GM12878 (cell line): ENCODE data around the gene TFDP1. TPM values are rescaled to one million over a fixed set of nuclear protein-coding genes. Genes with fewer than 3 reads are reported as not detected.
"Not testable (repeated sequence)": the region's sequence is repeated elsewhere in the genome, so short reads cannot be mapped to it uniquely, and the experiment has no call there.

ENCODE experiments used
- ATAC-seq: fragments of 200-7000 bp; cut with Tn5 transposase; 3 replicates; pipeline ENCODE4 v1.9.1; 2020; ENCODE audit warnings: mild to moderate bottlenecking, moderate library complexity
- BruUV-seq: library from RNA; stranded (reverse); fragments of 400-500 nt; replicated peaks from 2 replicates; lab custom pipeline; 2021; lab: Mats Ljungman, UMichigan
- CTCF ChIA-PET: fragments of 300-600 bp; sonication (Branson Sonifier 250); formaldehyde crosslinking; extraction: SDS; loops from one replicate; lab custom pipeline; 2021; ENCODE audit warnings: inconsistent platforms; lab: Yijun Ruan, JAX
- POLR2A ChIA-PET: fragments of 350-600 bp; formaldehyde crosslinking; extraction: SDS; loops from one replicate; lab custom pipeline; 2021; ENCODE audit warnings: inconsistent platforms; lab: Charles Lee
- RAD21 ChIA-PET: fragments of 300-600 bp; sonication (Branson Sonifier 250); formaldehyde crosslinking; loops from one replicate; lab custom pipeline; 2023; ENCODE audit warnings: antibody characterized with exemption; ENCODE audit not compliant: unreplicated experiment; lab: Charles Lee
- SMC1A ChIA-PET: fragments of 300-600 bp; sonication (Branson Sonifier 250); formaldehyde crosslinking; loops from one replicate; lab custom pipeline; 2023; ENCODE audit not compliant: unreplicated experiment, uncharacterized antibody; lab: Charles Lee
- DNase-seq: peaks from one replicate; pipeline ENCODE4 v3.0.0-alpha.2; 2011; ENCODE audit warnings: low read depth, low spot score
- FAIRE-seq: peaks from 3 replicates; lab custom pipeline; 2011; peaks lifted over from hg19 to GRCh38; lab: Jason Lieb, UNC
- H2AFZ ChIP-seq: 2 replicates; pipeline ENCODE4 v1.6.0; 2011; ENCODE audit warnings: low read depth, low read length, control low read depth; ENCODE audit not compliant: control insufficient read depth
- H3K27ac ChIP-seq: 2 replicates; pipeline ENCODE4 v1.5.1; 2011; ENCODE audit warnings: control low read depth; ENCODE audit not compliant: control insufficient read depth, insufficient read depth
- H3K27me3 ChIP-seq, 2 experiments: replicated peaks in 1 of 2; 2 replicates each; pipeline versions ENCODE4 v1.6.0 to v1.6.1; 2011; ENCODE audit warnings: low read length in 1 of 2; ENCODE audit not compliant: control insufficient read depth in 2 of 2, insufficient read depth in 2 of 2
- H3K36me3 ChIP-seq, 2 experiments: 2 replicates each; pipeline ENCODE4 v1.5.1; 2011; ENCODE audit warnings: low read length in 1 of 2; ENCODE audit not compliant: control insufficient read depth in 2 of 2, insufficient read depth in 2 of 2
- H3K4me1 ChIP-seq: 2 replicates; pipeline ENCODE4 v1.6.1; 2011; ENCODE audit warnings: mild to moderate bottlenecking, low read length, moderate library complexity, mixed read lengths; ENCODE audit not compliant: control insufficient read depth, insufficient read depth
- H3K4me2 ChIP-seq: 2 replicates; pipeline ENCODE4 v1.6.0; 2011; ENCODE audit warnings: control low read depth; ENCODE audit not compliant: control insufficient read depth, insufficient read depth
- H3K4me3 ChIP-seq: fragments of 200-600 bp; sonication (generic); 2 replicates; pipeline ENCODE4 v1.5.1; 2016
- H3K79me2 ChIP-seq: 2 replicates; pipeline ENCODE4 v1.6.0; 2011; ENCODE audit warnings: low read length; ENCODE audit not compliant: control insufficient read depth, insufficient read depth
- H3K9ac ChIP-seq: 2 replicates; pipeline ENCODE4 v1.8.0; 2011; ENCODE audit warnings: low read length, control low read depth, mixed read lengths; ENCODE audit not compliant: control insufficient read depth, insufficient read depth
- H3K9me3 ChIP-seq: replicated peaks from 3 replicates; pipeline ENCODE4 v1.5.1; 2011; ENCODE audit warnings: mild to moderate bottlenecking, low read length; ENCODE audit not compliant: control insufficient read depth, insufficient read depth
- H4K20me1 ChIP-seq: 2 replicates; pipeline ENCODE4 v1.6.0; 2011; ENCODE audit not compliant: control insufficient read depth, insufficient read depth
- KAT2A ChIP-seq: conservative IDR thresholded peaks from 2 replicates; pipeline ENCODE4 v1.6.1; 2011; ENCODE audit warnings: low read depth, low read length; ENCODE audit not compliant: control insufficient read depth
- MTA3 ChIP-seq: IDR thresholded peaks from 2 replicates; pipeline ENCODE4 v1.6.1; 2012; ENCODE audit warnings: low read length, inconsistent platforms, borderline replicate concordance
- PAX5 ChIP-seq: IDR thresholded peaks from 2 replicates; pipeline ENCODE4 v1.6.1; 2011; ENCODE audit warnings: low read depth, low read length, borderline replicate concordance
- POU2F2 ChIP-seq: IDR thresholded peaks from 3 replicates; pipeline ENCODE4 v1.6.1; 2011; ENCODE audit warnings: low read depth, mild to moderate bottlenecking, low read length, borderline replicate concordance
- YY1 ChIP-seq: IDR thresholded peaks from 2 replicates; pipeline ENCODE4 v1.6.1; 2011; ENCODE audit warnings: low read depth, mild to moderate bottlenecking, low read length
- WGBS: methylation state at CpG from one replicate; pipeline ENCODE4 v1.1.6; 2016; ENCODE audit warnings: low lambda C conversion rate; ENCODE audit not compliant: insufficient replicate concordance, insufficient coverage; ENCODE audit errors: missing lambda C conversion rate; 5-methylcytosine and 5-hydroxymethylcytosine counted together
- in situ Hi-C: fragments of 300-500 bp; cut with MboI; formaldehyde crosslinking; loops from 9 replicates; pipeline ENCODE4 v1.14.3; 2018; ENCODE audit warnings: mixed read lengths
- intact Hi-C: fragments of 100-400 bp; cut with micrococcal nuclease; formaldehyde crosslinking; loops from one replicate; pipeline ENCODE4 v1.14.2; 2022; ENCODE audit not compliant: unreplicated experiment
- polyA plus RNA-seq, 11 experiments: library from polyadenylated mRNA; depleted of rRNA in 4 of 11; unstranded in 6 of 11; stranded (reverse) in 5 of 11; fragments of >200 nt; fragmentation: Nextera tagmentation in 4 of 11; fragmentation: Illumina TruSeq in 1 of 11; extraction: Ambion mirVana in 4 of 11; extraction: Trizol in 1 of 11; gene quantifications; 1 replicate in 1 of 11; 2 replicates in 10 of 11; pipeline versions ENCODE4 v1.2.1 to v1.2.3, GENCODE V29; 2011 to 2016; ENCODE audit warnings: inconsistent platforms in 2 of 11, missing spikeins in 2 of 11, low read depth in 1 of 11
- total RNA-seq, 4 experiments: library from RNA; depleted of rRNA in 3 of 4; stranded (reverse); fragments of >200 nt in 3 of 4; fragmentation: Illumina TruSeq in 1 of 4; extraction: Trizol in 1 of 4; gene quantifications; 2 replicates each; pipeline versions ENCODE4 v1.2.1 to v1.2.3, GENCODE V29; 2013 to 2021
- TF ChIP-seq, protein P1 (sequence below): fragments of 450-650 bp; IDR thresholded peaks from 2 replicates; pipeline ENCODE4 v1.6.1; 2016; ENCODE audit warnings: mild to moderate bottlenecking, moderate library complexity, borderline replicate concordance
- TF ChIP-seq, protein P2 (sequence below): IDR thresholded peaks from 2 replicates; pipeline ENCODE4 v1.6.1; 2012; ENCODE audit warnings: mild to moderate bottlenecking, low read depth, low read length

TFDP1 gene
- total and polyA plus RNA-seq, 10 of the 15 experiments (the other 5 are each of a cell fraction or from before 2014, with no cell fraction given): 37.7 to 254 (median 119) TPM

DNA sequence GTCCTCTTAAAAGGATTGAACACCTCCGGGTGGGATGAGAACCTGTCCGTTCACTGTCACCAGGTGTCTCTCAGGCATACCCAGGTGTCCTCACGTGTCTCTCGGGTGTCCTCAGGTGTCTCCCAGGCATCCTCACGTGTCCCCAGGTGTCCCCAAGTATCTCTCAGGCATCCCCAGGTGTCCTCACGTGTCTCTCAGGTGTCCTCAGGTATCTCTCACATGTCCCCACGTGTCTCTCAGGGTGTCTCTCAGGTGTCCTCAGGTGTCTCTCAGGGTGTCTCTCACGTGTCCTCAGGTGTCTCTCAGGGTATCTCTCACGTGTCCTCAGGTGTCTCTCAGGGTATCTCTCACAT lies 39.7 kb downstream of the TFDP1 start (continued):
- TF ChIP-seq, protein P1, sequence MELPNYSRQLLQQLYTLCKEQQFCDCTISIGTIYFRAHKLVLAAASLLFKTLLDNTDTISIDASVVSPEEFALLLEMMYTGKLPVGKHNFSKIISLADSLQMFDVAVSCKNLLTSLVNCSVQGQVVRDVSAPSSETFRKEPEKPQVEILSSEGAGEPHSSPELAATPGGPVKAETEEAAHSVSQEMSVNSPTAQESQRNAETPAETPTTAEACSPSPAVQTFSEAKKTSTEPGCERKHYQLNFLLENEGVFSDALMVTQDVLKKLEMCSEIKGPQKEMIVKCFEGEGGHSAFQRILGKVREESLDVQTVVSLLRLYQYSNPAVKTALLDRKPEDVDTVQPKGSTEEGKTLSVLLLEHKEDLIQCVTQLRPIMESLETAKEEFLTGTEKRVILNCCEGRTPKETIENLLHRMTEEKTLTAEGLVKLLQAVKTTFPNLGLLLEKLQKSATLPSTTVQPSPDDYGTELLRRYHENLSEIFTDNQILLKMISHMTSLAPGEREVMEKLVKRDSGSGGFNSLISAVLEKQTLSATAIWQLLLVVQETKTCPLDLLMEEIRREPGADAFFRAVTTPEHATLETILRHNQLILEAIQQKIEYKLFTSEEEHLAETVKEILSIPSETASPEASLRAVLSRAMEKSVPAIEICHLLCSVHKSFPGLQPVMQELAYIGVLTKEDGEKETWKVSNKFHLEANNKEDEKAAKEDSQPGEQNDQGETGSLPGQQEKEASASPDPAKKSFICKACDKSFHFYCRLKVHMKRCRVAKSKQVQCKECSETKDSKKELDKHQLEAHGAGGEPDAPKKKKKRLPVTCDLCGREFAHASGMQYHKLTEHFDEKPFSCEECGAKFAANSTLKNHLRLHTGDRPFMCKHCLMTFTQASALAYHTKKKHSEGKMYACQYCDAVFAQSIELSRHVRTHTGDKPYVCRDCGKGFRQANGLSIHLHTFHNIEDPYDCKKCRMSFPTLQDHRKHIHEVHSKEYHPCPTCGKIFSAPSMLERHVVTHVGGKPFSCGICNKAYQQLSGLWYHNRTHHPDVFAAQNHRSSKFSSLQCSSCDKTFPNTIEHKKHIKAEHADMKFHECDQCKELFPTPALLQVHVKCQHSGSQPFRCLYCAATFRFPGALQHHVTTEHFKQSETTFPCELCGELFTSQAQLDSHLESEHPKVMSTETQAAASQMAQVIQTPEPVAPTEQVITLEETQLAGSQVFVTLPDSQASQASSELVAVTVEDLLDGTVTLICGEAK: no peak
- TF ChIP-seq PAX5 (no peak), YY1 (no peak), POU2F2 (no peak), MTA3 (no peak), KAT2A (no peak)
- TF ChIP-seq, protein P2, sequence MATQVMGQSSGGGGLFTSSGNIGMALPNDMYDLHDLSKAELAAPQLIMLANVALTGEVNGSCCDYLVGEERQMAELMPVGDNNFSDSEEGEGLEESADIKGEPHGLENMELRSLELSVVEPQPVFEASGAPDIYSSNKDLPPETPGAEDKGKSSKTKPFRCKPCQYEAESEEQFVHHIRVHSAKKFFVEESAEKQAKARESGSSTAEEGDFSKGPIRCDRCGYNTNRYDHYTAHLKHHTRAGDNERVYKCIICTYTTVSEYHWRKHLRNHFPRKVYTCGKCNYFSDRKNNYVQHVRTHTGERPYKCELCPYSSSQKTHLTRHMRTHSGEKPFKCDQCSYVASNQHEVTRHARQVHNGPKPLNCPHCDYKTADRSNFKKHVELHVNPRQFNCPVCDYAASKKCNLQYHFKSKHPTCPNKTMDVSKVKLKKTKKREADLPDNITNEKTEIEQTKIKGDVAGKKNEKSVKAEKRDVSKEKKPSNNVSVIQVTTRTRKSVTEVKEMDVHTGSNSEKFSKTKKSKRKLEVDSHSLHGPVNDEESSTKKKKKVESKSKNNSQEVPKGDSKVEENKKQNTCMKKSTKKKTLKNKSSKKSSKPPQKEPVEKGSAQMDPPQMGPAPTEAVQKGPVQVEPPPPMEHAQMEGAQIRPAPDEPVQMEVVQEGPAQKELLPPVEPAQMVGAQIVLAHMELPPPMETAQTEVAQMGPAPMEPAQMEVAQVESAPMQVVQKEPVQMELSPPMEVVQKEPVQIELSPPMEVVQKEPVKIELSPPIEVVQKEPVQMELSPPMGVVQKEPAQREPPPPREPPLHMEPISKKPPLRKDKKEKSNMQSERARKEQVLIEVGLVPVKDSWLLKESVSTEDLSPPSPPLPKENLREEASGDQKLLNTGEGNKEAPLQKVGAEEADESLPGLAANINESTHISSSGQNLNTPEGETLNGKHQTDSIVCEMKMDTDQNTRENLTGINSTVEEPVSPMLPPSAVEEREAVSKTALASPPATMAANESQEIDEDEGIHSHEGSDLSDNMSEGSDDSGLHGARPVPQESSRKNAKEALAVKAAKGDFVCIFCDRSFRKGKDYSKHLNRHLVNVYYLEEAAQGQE: no peak

DNA sequence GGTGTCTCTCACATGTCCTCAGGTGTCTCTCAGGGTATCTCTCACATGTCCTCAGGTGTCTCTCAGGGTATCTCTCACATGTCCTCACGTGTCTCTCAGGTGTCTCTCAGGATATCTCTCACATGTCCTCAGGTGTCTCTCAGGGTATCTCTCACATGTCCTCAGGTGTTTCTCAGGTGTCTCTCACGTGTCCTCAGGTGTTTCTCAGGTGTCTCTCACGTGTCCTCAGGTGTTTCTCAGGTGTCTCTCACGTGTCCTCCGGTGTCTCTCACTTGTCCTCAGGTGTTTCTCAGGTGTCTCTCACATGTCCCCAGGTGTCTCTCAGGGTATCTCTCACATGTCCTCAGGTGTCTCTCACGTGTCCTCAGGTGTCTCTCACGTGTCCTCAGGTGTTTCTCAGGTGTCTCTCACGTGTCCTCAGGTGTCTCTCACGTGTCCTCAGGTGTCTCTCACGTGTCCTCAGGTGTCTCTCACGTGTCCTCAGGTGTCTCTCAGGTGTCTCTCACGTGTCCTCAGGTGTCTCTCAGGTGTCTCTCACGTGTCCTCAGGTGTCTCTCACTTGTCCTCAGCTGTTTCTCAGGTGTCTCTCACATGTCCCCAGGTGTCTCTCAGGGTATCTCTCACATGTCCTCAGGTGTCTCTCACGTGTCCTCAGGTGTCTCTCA lies 40.2 kb downstream of the TFDP1 start:
- POLR2A ChIA-PET, RAD21 ChIA-PET, BruUV-seq: not testable (repeated sequence)

More for the DNA sequence above, 40.2 kb downstream of the TFDP1 start:
- H3K27ac ChIP-seq, H3K4me2 ChIP-seq, SMC1A ChIA-PET, H3K9ac ChIP-seq, H2AFZ ChIP-seq, ATAC-seq, H3K4me3 ChIP-seq, H3K27me3 ChIP-seq, in situ Hi-C loops, CTCF ChIA-PET, H3K4me1 ChIP-seq, intact Hi-C loops, H3K79me2 ChIP-seq, FAIRE-seq, DNase-seq, H4K20me1 ChIP-seq, H3K9me3 ChIP-seq: not testable (repeated sequence)
- peaks cover 8 to 30% of the 10 kb centered on the region in 2 experiments; a peak in 3 of 4 replicates for H3K36me3 ChIP-seq
- WGBS: 98% methylated on average over 13 of the region's 14 CpGs
